MM.1S (cell line): Measurements from ENCODE around the gene PHF21A.

ENCODE experiments used
- CTCF ChIP-seq: fragments of 300-600 bp; sonication (generic); IDR thresholded peaks from 2 replicates; pipeline ENCODE4 v1.5.1; 2016; ENCODE audit warnings: antibody characterized with exemption, low read length, mixed read lengths
- EZH2phosphoT487 ChIP-seq: fragments of 300-600 bp; sonication (generic); IDR thresholded peaks from 2 replicates; pipeline ENCODE4 v1.6.1; 2018; ENCODE audit warnings: antibody characterized with exemption, low read length

DNA sequence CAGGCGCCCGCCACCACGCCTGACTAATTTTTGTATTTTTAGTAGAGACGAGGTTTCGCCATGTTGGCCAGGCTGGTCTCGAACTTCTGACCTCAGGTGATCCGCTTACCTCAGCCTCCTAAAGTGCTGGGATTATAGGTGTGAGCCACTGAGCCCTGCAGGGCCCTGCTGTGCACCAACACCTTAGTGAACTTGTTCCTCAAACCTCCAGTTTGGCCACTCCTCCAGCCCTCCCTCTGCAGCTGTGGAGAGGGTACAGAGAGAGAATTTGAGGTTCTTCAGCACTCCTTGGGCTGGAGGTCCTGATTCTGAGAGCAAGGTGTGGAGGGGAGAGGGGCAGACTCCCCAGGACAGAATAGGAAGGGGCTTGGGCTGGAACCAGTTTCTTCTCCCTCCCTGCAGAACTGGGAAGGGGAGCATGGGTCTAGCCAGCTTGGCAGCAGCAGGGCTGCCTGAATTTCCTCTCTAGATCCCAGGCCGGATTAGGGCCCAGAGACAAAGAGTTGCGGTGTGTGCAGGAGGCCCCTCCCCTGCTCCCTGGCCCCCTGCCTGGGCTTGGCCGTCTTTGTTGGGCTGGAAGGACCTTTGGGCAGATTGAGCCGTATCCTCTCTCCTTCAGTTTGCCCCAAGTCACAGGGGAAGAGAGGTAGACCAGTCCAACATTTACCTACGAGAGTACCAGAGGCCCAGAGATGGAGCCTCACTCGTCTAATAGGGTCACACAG is 201.3 kb downstream of the PHF21A start:
- TF ChIP-seq EZH2phosphoT487 (no peak), CTCF (no peak)
